BJ (cell line): ENCODE measurements around the gene LHFPL2. TPM values are rescaled to one million over a fixed set of nuclear protein-coding genes. Genes with fewer than 3 reads are reported as not detected.

Source experiments
- CTCF ChIA-PET: fragments of 350-600 bp; formaldehyde crosslinking; extraction: SDS; loops from one replicate; lab custom pipeline; 2021; ENCODE audit warnings: antibody characterized with exemption, inconsistent platforms; lab: Yijun Ruan, JAX
- POLR2A ChIA-PET: fragments of 300-600 bp; sonication (Branson Sonifier 250); formaldehyde crosslinking; extraction: SDS; loops from one replicate; lab custom pipeline; 2021; ENCODE audit warnings: antibody characterized with exemption; lab: Charles Lee
- DNase-seq: peaks from one replicate; pipeline ENCODE4 v3.0.0-alpha.2; 2011; ENCODE audit warnings: low read depth
- H3K27me3 ChIP-seq: 2 replicates; pipeline ENCODE4 v1.6.0; 2011; ENCODE audit warnings: low read length; ENCODE audit not compliant: control insufficient read depth, insufficient read depth
- H3K36me3 ChIP-seq: 2 replicates; pipeline ENCODE4 v1.5.1; 2011; ENCODE audit warnings: low read length; ENCODE audit not compliant: control insufficient read depth, insufficient read depth
- H3K4me3 ChIP-seq: 2 replicates; pipeline ENCODE4 v1.5.1; 2011; ENCODE audit warnings: low read depth, mild to moderate bottlenecking, control low read depth, low read length
- CTCF ChIP-seq: IDR thresholded peaks from 2 replicates; pipeline ENCODE4 v1.5.1; 2011; ENCODE audit warnings: low read depth, mild to moderate bottlenecking, control low read depth, inconsistent platforms, low read length, moderate library complexity; ENCODE audit not compliant: insufficient read depth
- polyA plus RNA-seq: library from polyadenylated mRNA; depleted of rRNA; stranded (reverse); fragments of >200 nt; gene quantifications from 2 replicates; pipeline ENCODE4 v1.2.3, GENCODE V29; 2011

LHFPL2 gene
- polyA plus RNA-seq, 1 experiment = 4.4 TPM

GRCh38 chr5:78649211-78649695 is 681 bp upstream of the LHFPL2 start:
- Histone ChIP-seq H3K36me3 (no peaks in the 10 kb centered on the region), H3K4me3 (peak overlapping the region; percentile 84), H3K27me3 (no peaks in the 10 kb centered on the region)
- no peak for TF ChIP-seq CTCF
- ChIA-PET CTCF (interaction anchor here (0.8 to 2.0 kb wide), 4 partner anchors 10 to 232 kb away, joined by 3 to 8 read pairs (median 4); no protein-coding TSS in a partner anchor), POLR2A (no interaction called here)
- DNase-seq = no peak

DNA sequence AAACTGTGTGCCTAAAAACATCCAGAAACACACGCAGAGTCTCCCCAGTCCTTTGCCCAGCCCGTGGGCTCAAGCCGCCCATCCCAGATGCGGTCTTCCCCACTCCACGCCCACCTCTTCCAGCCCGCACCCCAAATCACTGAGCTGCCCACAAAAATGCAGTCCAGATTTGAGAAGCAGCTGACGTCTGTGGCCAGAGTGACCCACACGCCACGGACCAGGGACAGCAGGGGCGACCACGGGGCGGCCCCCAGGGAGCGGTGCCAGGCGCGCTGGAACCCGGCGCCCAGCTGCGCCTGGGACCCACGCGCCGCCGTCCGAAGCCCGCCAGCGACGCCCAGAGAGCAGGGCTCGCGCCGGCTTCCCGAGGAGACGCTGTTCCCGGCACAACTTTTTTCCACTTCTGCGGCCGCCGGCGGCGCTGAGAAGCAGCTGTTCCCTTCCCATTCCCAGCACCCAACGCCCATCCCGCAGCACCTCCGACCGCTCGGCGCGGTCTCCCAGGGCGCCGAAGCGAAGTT is 674 bp downstream of the LHFPL2 start:
- no peaks in the 10 kb centered on the region for H3K36me3 ChIP-seq
- H3K27me3 ChIP-seq = no peaks in the 10 kb centered on the region
- no peak for DNase-seq
- peak overlapping the region; percentile 84 for H3K4me3 ChIP-seq
- ChIA-PET POLR2A (interaction anchor here (0.6 to 0.7 kb wide), 2 partner anchors 111 to 687 kb away, joined by 3 to 4 read pairs; no protein-coding TSS in a partner anchor), CTCF (interaction anchor here (0.7 to 2.3 kb wide), 6 partner anchors 11 to 233 kb away, joined by 3 to 6 read pairs (median 3); no protein-coding TSS in a partner anchor)
- no peak for TF ChIP-seq CTCF

DNA sequence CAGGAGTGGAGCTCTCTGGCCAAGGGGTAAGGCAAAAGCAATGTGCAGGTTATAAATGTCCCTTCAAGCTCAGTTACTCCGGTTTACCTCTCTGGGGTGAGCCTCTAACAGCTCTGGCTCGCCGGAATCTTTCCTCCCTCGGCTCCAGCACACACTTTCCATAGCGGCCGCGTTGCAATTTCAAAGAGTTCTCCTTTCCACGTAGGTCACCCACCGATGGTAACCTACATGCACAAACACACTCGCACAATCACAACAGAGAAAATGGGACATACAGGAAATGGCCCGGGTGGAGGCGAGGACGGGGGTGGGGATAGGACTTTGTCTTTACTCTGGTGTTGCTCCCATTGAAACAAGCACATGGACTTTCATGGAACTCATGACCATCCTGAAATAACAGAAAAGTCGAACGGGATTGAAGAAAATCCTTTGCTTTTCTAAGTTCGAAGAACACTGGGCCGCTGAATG is 1.2 kb downstream of the LHFPL2 start:
- POLR2A ChIA-PET = interaction anchor here (0.7 kb wide), 1 partner anchor 688 kb away, joined by 4 read pairs; no protein-coding TSS in a partner anchor
- no peak for DNase-seq
- CTCF ChIA-PET = interaction anchor here (0.7 to 2.3 kb wide), 6 partner anchors 11 to 179 kb away, joined by 3 to 6 read pairs (median 3); no protein-coding TSS in a partner anchor
- no peaks in the 10 kb centered on the region for H3K36me3 ChIP-seq
- no peaks in the 10 kb centered on the region for H3K27me3 ChIP-seq
- H3K4me3 ChIP-seq = peak overlapping the region; percentile 84
- no peak for TF ChIP-seq CTCF

DNA sequence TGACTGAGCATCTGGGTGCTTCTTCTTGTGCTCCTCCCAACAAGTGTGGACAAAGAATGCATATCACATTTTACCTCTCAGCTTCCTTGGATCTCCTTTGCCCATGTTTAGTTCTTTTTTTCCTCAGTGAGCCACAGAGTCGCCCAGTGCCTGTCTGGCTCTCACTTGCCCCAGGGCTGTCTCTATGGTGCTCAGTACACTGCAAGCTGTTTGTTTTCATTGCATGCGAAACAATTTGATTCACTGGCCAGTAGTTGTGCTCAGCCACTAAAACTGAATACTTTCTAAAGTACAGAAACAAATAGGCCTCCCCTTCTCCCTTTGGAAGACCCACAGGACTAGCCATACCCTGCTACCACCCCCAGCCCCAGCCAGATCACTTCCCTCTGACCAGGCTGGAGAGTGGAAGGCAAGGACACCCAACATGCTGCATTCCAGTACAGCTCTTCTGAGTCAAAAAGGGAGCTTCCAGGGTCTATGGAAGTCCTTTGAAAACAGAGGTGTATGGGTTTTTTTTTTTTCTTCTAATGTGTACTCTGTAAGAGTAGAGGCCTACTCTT is 3.8 kb downstream of the LHFPL2 start:
- ChIA-PET CTCF (interaction anchor here (0.7 to 1.5 kb wide), 3 partner anchors 11 to 178 kb away, joined by 3 to 5 read pairs (median 4); no protein-coding TSS in a partner anchor), POLR2A (no interaction called here)
- DNase-seq = no peak
- TF ChIP-seq CTCF = no peak
- Histone ChIP-seq H3K36me3 (no peaks in the 10 kb centered on the region), H3K4me3 (no peak overlapping the region), H3K27me3 (no peaks in the 10 kb centered on the region)

- no peaks in the 10 kb centered on the region for H3K27me3 ChIP-seq
- TF ChIP-seq CTCF = no peak
- no peak overlapping the region for H3K4me3 ChIP-seq
- ChIA-PET POLR2A (no interaction called here), CTCF (interaction anchor here (0.7 to 1.1 kb wide), 2 partner anchors 10 to 117 kb away, joined by 3 to 5 read pairs; no protein-coding TSS in a partner anchor)
- no peak for DNase-seq
- no peaks in the 10 kb centered on the region for H3K36me3 ChIP-seq
These were observed 4.4 kb downstream of the LHFPL2 start for GRCh38 chr5:78644129-78644528.
